ENCODE data around the gene TXNDC11. TPM values are rescaled to one million over a fixed set of nuclear protein-coding genes. Genes with fewer than 3 reads are reported as not detected.

Gene TXNDC11
- total RNA-seq, 1 experiment from 2014 or later: 24.3 TPM

GRCh38 chr16:11756248-11756647, 13.6 kb upstream of the TXNDC11 start:
- POLR2A ChIA-PET: no interaction called here
- CTCF ChIA-PET: no interaction called here

GRCh38 chr16:11755022-11755760, 12.5 kb upstream of the TXNDC11 start:
- H3K27me3 Mint-ChIP-seq (ENCODE audit: insufficient read depth, unreplicated experiment): no peaks in the 10 kb centered on the region
- intact Hi-C loops (cut with micrococcal nuclease; ENCODE audit: unreplicated experiment): no loop called here
- no peak for TF ChIP-seq CTCF (IDR thresholded peaks at IDR 0.05; ENCODE audit: insufficient read depth in 1 of 2, low read depth in 1 of 2, low read length in 1 of 2, severe bottlenecking in 1 of 2, unreplicated experiment in 1 of 2)
- DNase-seq: peak in 1 of 2 experiments; percentile 15
- no peak overlapping the region for H3K4me3 ChIP-seq (ENCODE audit: low read depth, low read length)
- POLR2A ChIA-PET: no interaction called here
- peaks cover 9% of the 10 kb centered on the region for H3K4me1 ChIP-seq
- CTCF ChIA-PET: no interaction called here
- no peaks in the 10 kb centered on the region for H3K9me3 ChIP-seq
- BruUV-seq (replicated peaks): no TSS peak
- peak overlapping the region; percentile 68 for H3K27ac Mint-ChIP-seq (ENCODE audit: unreplicated experiment)
- no peak overlapping the region for H3K4me3 Mint-ChIP-seq (ENCODE audit: unreplicated experiment)
- peaks cover 3% of the 10 kb centered on the region for H3K36me3 ChIP-seq (ENCODE audit: control insufficient read depth, insufficient read depth, low read length)
- H3K36me3 Mint-ChIP-seq (ENCODE audit: insufficient read depth, unreplicated experiment): peaks cover 78% of the 10 kb centered on the region
- no peaks in the 10 kb centered on the region for H3K27me3 ChIP-seq (replicated peaks; ENCODE audit: control insufficient read depth, insufficient read depth, low read length)
- H3K9me3 Mint-ChIP-seq (ENCODE audit: unreplicated experiment): no peaks in the 10 kb centered on the region
- peaks cover 15% of the 10 kb centered on the region for H3K4me1 Mint-ChIP-seq (ENCODE audit: low read depth, unreplicated experiment)

More at GRCh38 chr16:11756248-11756647, 13.6 kb upstream of the TXNDC11 start:
- TF ChIP-seq CTCF (IDR thresholded peaks at IDR 0.05; ENCODE audit: insufficient read depth in 1 of 2, low read depth in 1 of 2, low read length in 1 of 2, severe bottlenecking in 1 of 2, unreplicated experiment in 1 of 2): no peak
- Mint-ChIP-seq H3K4me3 (ENCODE audit: unreplicated experiment) (no peak overlapping the region), H3K36me3 (ENCODE audit: insufficient read depth, unreplicated experiment) (peaks cover 78% of the 10 kb centered on the region), H3K27me3 (ENCODE audit: insufficient read depth, unreplicated experiment) (no peaks in the 10 kb centered on the region), H3K9me3 (ENCODE audit: unreplicated experiment) (no peaks in the 10 kb centered on the region), H3K4me1 (ENCODE audit: low read depth, unreplicated experiment) (peaks cover 14% of the 10 kb centered on the region), H3K27ac (ENCODE audit: unreplicated experiment) (no peak overlapping the region)
- DNase-seq: no peak
- Histone ChIP-seq H3K4me1 (peaks cover 9% of the 10 kb centered on the region), H3K36me3 (ENCODE audit: control insufficient read depth, insufficient read depth, low read length) (peaks cover 3% of the 10 kb centered on the region), H3K9me3 (no peaks in the 10 kb centered on the region), H3K4me3 (ENCODE audit: low read depth, low read length) (no peak overlapping the region), H3K27me3 (replicated peaks; ENCODE audit: control insufficient read depth, insufficient read depth, low read length) (no peaks in the 10 kb centered on the region)
- no TSS peak for BruUV-seq (replicated peaks)
- intact Hi-C loops (cut with micrococcal nuclease; ENCODE audit: unreplicated experiment): no loop called here

- peaks cover 80% of the 10 kb centered on the region for H3K36me3 Mint-ChIP-seq (ENCODE audit: insufficient read depth, unreplicated experiment)
- peaks cover 29% of the 10 kb centered on the region for H3K4me1 Mint-ChIP-seq (ENCODE audit: low read depth, unreplicated experiment)
- POLR2A ChIA-PET: no interaction called here
- H3K9me3 Mint-ChIP-seq (ENCODE audit: unreplicated experiment): no peaks in the 10 kb centered on the region
- H3K27me3 ChIP-seq (replicated peaks; ENCODE audit: control insufficient read depth, insufficient read depth, low read length): no peaks in the 10 kb centered on the region
- H3K27me3 Mint-ChIP-seq (ENCODE audit: insufficient read depth, unreplicated experiment): no peaks in the 10 kb centered on the region
- H3K4me1 ChIP-seq: peaks cover 15% of the 10 kb centered on the region
- H3K27ac Mint-ChIP-seq (ENCODE audit: unreplicated experiment): peak overlapping the region; percentile 56
- peaks cover 3% of the 10 kb centered on the region for H3K36me3 ChIP-seq (ENCODE audit: control insufficient read depth, insufficient read depth, low read length)
- no peak overlapping the region for H3K4me3 Mint-ChIP-seq (ENCODE audit: unreplicated experiment)
- no TSS peak for BruUV-seq (replicated peaks)
- H3K4me3 ChIP-seq (ENCODE audit: low read depth, low read length): no peak overlapping the region
- TF ChIP-seq CTCF (IDR thresholded peaks at IDR 0.05; ENCODE audit: insufficient read depth in 1 of 2, low read depth in 1 of 2, low read length in 1 of 2, severe bottlenecking in 1 of 2, unreplicated experiment in 1 of 2): no peak
- intact Hi-C loops (cut with micrococcal nuclease; ENCODE audit: unreplicated experiment): no loop called here
- CTCF ChIA-PET: no interaction called here
- no peak for DNase-seq
- no peaks in the 10 kb centered on the region for H3K9me3 ChIP-seq
These were observed 10.2 kb upstream of the TXNDC11 start for GRCh38 chr16:11752856-11753255.
